Activated CD4-positive, alpha-beta memory T cell treated with anti-CD3 and anti-CD28 coated beads, Interleukin-2, amount 10 ng/mL, durations not matched to agents 7 days and 5 days (primary cell): ENCODE data around the gene RTRAF. TPM values are rescaled to one million over a fixed set of nuclear protein-coding genes. Genes with fewer than 3 reads are reported as not detected.

ENCODE experiments used
- CTCF ChIA-PET: fragments of 350-600 bp; sonication (Branson Sonifier 250); formaldehyde crosslinking; loops from one replicate; lab custom pipeline; 2021; ENCODE audit warnings: antibody characterized with exemption, inconsistent platforms; lab: Charles Lee
- POLR2A ChIA-PET: fragments of 350-600 bp; sonication (Branson Sonifier 250); formaldehyde crosslinking; loops from one replicate; lab custom pipeline; 2021; ENCODE audit warnings: antibody characterized with exemption; lab: Charles Lee
- DNase-seq: peaks from one replicate; pipeline ENCODE4 v3.0.0-alpha.2; 2020
- H3K27ac Mint-ChIP-seq: one replicate; pipeline ENCODE4 v1.8.0; 2021; ENCODE audit warnings: mild to moderate bottlenecking, mixed read lengths
- H3K27me3 Mint-ChIP-seq: one replicate; pipeline ENCODE4 v1.8.0; 2021; ENCODE audit warnings: mixed read lengths
- H3K36me3 Mint-ChIP-seq: one replicate; pipeline ENCODE4 v1.8.0; 2021; ENCODE audit warnings: low read depth, mixed read lengths
- H3K4me1 Mint-ChIP-seq: one replicate; pipeline ENCODE4 v1.8.0; 2021; ENCODE audit warnings: mixed read lengths
- H3K4me3 Mint-ChIP-seq: one replicate; pipeline ENCODE4 v1.8.0; 2021; ENCODE audit warnings: mild to moderate bottlenecking, mixed read lengths
- H3K9me3 Mint-ChIP-seq: one replicate; pipeline ENCODE4 v1.8.0; 2021; ENCODE audit warnings: mixed read lengths
- total RNA-seq, 2 experiments: library from RNA; stranded (reverse); gene quantifications; one replicate each; pipeline ENCODE4 v1.2.3, GENCODE V29; 2021

The RTRAF gene
- total RNA-seq, 2 experiments from 2014 or later = 175 to 188 TPM

DNA sequence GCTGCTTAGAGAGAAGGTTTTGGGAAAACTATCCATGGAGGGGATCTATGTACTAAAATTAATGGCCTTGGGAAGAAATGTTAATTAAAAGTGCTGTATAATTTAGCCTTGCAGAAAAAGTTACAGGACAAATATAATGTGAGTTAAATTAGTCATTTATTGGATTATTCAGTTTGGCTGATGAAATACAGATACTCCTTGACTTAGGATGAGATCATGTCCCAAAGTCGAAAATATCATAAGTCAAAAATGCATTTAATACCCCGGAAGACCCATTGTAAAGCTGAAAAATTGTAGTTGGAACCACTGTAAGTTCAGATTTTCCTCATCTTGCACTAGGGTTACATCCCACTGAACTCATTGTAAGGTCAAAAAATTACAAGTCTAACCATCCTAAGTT lies 9.7 kb downstream of the RTRAF start:
- peaks cover 9% of the 10 kb centered on the region for H3K4me1 Mint-ChIP-seq
- POLR2A ChIA-PET = no interaction called here
- CTCF ChIA-PET = no interaction called here
- H3K36me3 Mint-ChIP-seq = peaks cover 69% of the 10 kb centered on the region
- no peak overlapping the region for H3K27ac Mint-ChIP-seq
- no peak overlapping the region for H3K4me3 Mint-ChIP-seq
- DNase-seq = no peak
- no peaks in the 10 kb centered on the region for H3K27me3 Mint-ChIP-seq
- H3K9me3 Mint-ChIP-seq = no peaks in the 10 kb centered on the region

DNA sequence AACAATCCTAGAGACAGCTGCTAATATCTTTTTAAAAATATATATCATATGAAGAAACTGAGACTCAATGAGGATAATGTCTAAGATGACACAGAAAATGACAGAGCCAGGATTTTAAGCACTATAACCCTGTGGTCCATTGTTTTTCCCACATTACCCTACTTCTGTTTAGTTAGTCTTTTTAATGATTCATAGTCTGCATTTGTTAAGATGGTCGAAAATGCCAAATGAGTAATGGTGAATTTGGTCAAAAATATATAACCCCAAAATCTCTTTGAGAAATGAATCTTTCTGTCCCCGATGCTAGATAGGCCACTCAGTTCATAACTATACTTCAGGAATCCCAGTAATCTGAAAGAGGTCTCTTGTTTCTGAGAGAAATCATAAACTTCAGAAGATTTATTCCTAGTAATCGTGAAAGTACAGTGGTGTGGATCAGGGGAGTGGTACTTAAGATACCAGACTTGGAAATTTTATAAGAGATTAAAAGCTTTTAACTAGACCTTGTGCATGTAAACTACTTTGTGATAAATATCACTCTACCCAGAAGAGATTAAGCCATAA lies 10.8 kb downstream of the RTRAF start:
- peaks cover 4% of the 10 kb centered on the region for H3K4me1 Mint-ChIP-seq
- H3K36me3 Mint-ChIP-seq = peaks cover 66% of the 10 kb centered on the region
- no peak for DNase-seq
- no peaks in the 10 kb centered on the region for H3K27me3 Mint-ChIP-seq
- CTCF ChIA-PET = no interaction called here
- POLR2A ChIA-PET = no interaction called here
- H3K4me3 Mint-ChIP-seq = no peak overlapping the region
- no peaks in the 10 kb centered on the region for H3K9me3 Mint-ChIP-seq
- no peak overlapping the region for H3K27ac Mint-ChIP-seq

DNA sequence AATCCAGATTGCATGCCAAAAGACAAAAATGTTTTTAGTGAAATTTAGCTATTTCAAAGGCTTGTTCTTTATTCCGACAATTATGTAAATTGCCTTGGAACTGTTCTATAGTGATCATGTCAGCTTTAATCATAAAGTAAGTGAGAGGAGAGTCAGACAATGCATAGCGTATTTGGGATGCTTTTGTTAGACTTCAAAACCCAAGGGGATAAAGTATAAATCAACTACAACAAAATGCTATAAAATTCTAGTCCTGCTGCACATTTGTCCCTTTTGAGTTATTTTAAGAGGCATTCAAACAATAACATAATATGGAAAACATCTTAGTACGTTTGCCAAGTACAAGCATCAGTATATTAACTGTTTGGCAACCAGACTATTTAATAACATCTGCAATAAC lies 11.3 kb downstream of the RTRAF start:
- CTCF ChIA-PET = no interaction called here
- H3K9me3 Mint-ChIP-seq = no peaks in the 10 kb centered on the region
- peaks cover 68% of the 10 kb centered on the region for H3K36me3 Mint-ChIP-seq
- H3K27me3 Mint-ChIP-seq = no peaks in the 10 kb centered on the region
- H3K27ac Mint-ChIP-seq = no peak overlapping the region
- DNase-seq = no peak
- H3K4me1 Mint-ChIP-seq = peaks cover 4% of the 10 kb centered on the region
- POLR2A ChIA-PET = no interaction called here
- H3K4me3 Mint-ChIP-seq = no peak overlapping the region

DNA sequence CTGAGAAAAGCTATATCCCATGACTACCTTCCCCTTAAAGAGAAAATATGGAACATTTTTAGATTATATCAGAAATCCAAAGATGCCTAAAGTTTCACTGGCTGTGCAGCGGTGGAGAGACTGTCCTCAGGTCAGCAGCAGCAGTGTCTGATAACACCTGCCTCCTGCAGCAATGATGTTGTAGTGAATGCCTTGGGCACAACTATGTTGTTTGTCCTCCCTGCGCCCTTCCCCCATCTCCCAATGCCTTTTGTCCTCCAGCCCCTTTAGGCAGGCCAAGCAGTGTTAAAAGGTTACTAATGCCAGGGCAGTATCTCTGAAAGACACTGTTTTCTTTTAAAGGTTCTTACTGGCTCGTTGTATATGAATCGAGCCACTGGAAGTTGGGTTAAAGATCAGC lies 13.2 kb downstream of the RTRAF start:
- ChIA-PET POLR2A (interaction anchor here (0.6 to 1.2 kb wide), 2 partner anchors 12 to 128 kb away, joined by 3 to 4 read pairs; no protein-coding TSS in a partner anchor), CTCF (no interaction called here)
- no peak for DNase-seq
- Mint-ChIP-seq H3K27ac (no peak overlapping the region), H3K4me3 (no peak overlapping the region), H3K9me3 (no peaks in the 10 kb centered on the region), H3K36me3 (peaks cover 67% of the 10 kb centered on the region), H3K27me3 (no peaks in the 10 kb centered on the region), H3K4me1 (no peaks in the 10 kb centered on the region)

DNA sequence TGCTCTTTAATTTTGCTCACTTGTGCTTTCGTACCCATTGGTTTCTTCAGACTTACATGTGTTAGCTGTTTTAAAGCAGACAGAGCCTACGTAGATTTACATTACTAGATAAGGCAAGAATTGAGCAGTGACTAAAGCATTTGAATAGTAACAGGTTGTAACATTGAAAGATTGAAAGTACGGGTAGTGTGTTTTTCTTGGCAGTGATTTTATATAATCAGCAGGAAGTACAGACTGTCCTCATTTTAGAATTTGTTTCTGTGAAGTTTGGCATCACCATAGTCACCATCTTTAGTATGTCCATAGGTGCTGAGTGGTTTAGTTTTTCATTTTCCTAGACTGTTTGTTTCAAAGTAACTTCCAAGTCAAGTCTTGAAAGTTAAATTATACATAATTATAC lies 14.0 kb downstream of the RTRAF start:
- H3K36me3 Mint-ChIP-seq = peaks cover 74% of the 10 kb centered on the region
- H3K4me3 Mint-ChIP-seq = no peak overlapping the region
- H3K9me3 Mint-ChIP-seq = no peaks in the 10 kb centered on the region
- no peak for DNase-seq
- ChIA-PET POLR2A (interaction anchor here (1.2 kb wide), 1 partner anchor 13 kb away, joined by 3 read pairs; no protein-coding TSS in a partner anchor), CTCF (no interaction called here)
- H3K4me1 Mint-ChIP-seq = no peaks in the 10 kb centered on the region
- H3K27ac Mint-ChIP-seq = no peak overlapping the region
- H3K27me3 Mint-ChIP-seq = no peaks in the 10 kb centered on the region

DNA sequence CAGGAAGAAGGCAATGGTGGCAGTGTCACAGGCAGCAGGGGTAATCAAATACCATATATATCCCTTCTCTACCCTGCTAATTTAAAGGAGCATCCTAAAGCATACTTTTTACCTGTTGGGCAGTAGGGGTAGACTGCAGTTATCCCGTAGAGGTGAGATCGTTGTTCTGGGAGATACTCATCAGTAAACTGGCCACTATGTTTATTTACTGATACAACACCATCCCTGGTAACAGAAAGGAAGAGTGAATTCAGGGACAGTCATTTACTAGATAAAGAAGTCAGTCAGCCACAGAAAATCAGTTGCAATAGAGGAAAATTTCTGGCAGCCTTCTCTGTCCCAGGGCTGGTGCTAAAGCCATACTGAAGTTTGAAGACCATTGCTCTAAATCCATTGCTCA lies 16.3 kb downstream of the RTRAF start:
- H3K9me3 Mint-ChIP-seq = no peaks in the 10 kb centered on the region
- ChIA-PET CTCF (interaction anchor here (0.5 to 1.7 kb wide), 2 partner anchors 10 to 294 kb away, joined by 3 to 9 read pairs; no protein-coding TSS in a partner anchor), POLR2A (interaction anchor here (1.1 kb wide), 1 partner anchor 10 kb away, joined by 3 read pairs; no protein-coding TSS in a partner anchor)
- H3K4me3 Mint-ChIP-seq = no peak overlapping the region
- H3K27ac Mint-ChIP-seq = no peak overlapping the region
- no peaks in the 10 kb centered on the region for H3K4me1 Mint-ChIP-seq
- DNase-seq = no peak
- peaks cover 71% of the 10 kb centered on the region for H3K36me3 Mint-ChIP-seq
- no peaks in the 10 kb centered on the region for H3K27me3 Mint-ChIP-seq

DNA sequence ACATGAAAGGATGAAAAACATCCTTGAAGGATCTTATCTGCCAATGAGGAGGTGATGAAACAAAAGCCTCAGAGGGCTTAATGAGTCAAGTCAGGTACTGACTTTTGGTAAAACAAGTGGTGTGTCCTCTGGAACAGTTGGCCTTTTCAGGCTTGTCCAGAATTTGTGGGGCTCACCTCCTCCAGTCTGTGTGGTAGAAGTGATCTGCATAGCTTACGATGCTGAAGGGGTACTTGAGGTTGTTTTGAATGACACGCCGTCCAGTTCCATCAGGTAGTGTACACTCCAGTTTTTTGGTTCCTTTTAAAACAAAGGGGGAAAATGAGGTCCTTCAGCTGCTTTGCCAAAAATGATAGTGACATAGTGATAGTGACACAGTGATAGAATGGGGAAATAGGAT lies 17.0 kb downstream of the RTRAF start:
- H3K4me1 Mint-ChIP-seq = no peaks in the 10 kb centered on the region
- CTCF ChIA-PET = interaction anchor here (0.9 to 1.7 kb wide), 2 partner anchors 11 to 15 kb away, joined by 3 to 9 read pairs; no protein-coding TSS in a partner anchor
- H3K9me3 Mint-ChIP-seq = no peaks in the 10 kb centered on the region
- H3K36me3 Mint-ChIP-seq = peaks cover 74% of the 10 kb centered on the region
- no peaks in the 10 kb centered on the region for H3K27me3 Mint-ChIP-seq
- DNase-seq = no peak
- H3K4me3 Mint-ChIP-seq = no peak overlapping the region
- no peak overlapping the region for H3K27ac Mint-ChIP-seq
- POLR2A ChIA-PET = interaction anchor here (1.1 to 1.3 kb wide), 2 partner anchors 11 to 124 kb away, joined by 3 read pairs; no protein-coding TSS in a partner anchor

DNA sequence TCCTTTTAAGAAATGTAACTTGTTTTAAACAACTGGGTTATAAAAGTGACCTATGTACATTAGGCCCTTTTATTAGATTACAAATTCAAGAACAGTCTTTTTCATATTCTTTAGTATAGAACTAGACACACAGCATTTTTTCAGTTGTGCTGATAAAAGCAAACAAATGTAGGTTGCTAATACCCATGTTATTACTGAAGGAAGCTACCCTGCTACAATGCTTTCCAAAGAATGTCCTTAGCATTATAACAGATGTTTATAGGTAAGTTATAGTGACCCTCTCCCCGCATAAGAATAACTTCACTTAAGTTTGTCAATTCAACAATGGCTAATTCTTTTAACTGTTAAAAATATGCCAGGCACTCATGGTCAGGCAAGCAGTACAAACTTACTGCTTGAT lies 17.9 kb downstream of the RTRAF start:
- no peak for DNase-seq
- H3K27ac Mint-ChIP-seq = no peak overlapping the region
- no peaks in the 10 kb centered on the region for H3K27me3 Mint-ChIP-seq
- H3K9me3 Mint-ChIP-seq = no peaks in the 10 kb centered on the region
- no peaks in the 10 kb centered on the region for H3K4me1 Mint-ChIP-seq
- CTCF ChIA-PET = interaction anchor here (1.7 kb wide), 1 partner anchor 12 kb away, joined by 9 read pairs; no protein-coding TSS in a partner anchor
- H3K36me3 Mint-ChIP-seq = peaks cover 71% of the 10 kb centered on the region
- no peak overlapping the region for H3K4me3 Mint-ChIP-seq
- POLR2A ChIA-PET = interaction anchor here (1.3 kb wide), 1 partner anchor 124 kb away, joined by 3 read pairs; no protein-coding TSS in a partner anchor

DNA sequence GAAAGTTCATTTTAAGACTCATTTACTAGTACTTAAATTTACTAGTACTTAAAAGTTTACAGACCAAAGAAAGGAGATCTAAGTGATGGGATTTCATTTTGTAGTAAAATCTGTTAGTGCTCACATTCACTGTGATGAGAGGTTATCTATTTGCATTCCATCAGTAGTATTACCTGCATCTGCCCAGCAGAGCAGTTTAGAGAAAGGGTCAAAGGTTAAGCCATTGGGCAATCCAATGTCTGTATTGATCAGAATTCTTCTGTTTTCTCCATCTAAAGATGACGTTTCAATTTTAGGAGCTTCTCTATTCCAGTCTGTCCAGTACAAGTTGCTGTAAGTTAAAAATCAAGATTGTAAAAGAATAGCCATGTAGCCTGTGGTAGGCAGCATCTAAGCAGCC lies 18.3 kb downstream of the RTRAF start:
- no peak overlapping the region for H3K4me3 Mint-ChIP-seq
- no peaks in the 10 kb centered on the region for H3K9me3 Mint-ChIP-seq
- DNase-seq = no peak
- H3K27ac Mint-ChIP-seq = no peak overlapping the region
- POLR2A ChIA-PET = no interaction called here
- no peaks in the 10 kb centered on the region for H3K4me1 Mint-ChIP-seq
- no peaks in the 10 kb centered on the region for H3K27me3 Mint-ChIP-seq
- peaks cover 66% of the 10 kb centered on the region for H3K36me3 Mint-ChIP-seq
- CTCF ChIA-PET = no interaction called here

DNA sequence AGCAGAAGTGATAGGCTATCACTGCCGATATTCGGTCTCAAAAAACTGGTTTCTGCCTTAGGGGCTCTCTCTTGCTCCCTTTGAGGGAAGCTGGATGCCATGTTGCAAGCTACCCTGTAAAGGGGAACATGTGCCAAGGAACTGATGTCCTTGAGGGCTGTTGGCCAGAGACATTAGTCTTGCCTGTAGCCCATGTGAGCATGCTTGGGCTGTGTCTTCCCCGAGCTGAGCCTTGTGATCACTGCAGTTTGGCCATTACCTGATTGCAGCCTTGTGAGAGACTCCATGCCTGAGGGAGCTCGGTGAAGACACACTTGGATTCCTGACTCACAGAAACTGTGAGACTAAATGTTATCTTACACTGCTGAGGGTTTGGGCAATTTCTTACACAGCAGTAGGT lies 18.8 kb downstream of the RTRAF start:
- CTCF ChIA-PET = no interaction called here
- POLR2A ChIA-PET = no interaction called here
- Mint-ChIP-seq H3K9me3 (no peaks in the 10 kb centered on the region), H3K27me3 (no peaks in the 10 kb centered on the region), H3K4me1 (no peaks in the 10 kb centered on the region), H3K27ac (no peak overlapping the region), H3K4me3 (no peak overlapping the region), H3K36me3 (peaks cover 64% of the 10 kb centered on the region)
- DNase-seq = no peak

DNA sequence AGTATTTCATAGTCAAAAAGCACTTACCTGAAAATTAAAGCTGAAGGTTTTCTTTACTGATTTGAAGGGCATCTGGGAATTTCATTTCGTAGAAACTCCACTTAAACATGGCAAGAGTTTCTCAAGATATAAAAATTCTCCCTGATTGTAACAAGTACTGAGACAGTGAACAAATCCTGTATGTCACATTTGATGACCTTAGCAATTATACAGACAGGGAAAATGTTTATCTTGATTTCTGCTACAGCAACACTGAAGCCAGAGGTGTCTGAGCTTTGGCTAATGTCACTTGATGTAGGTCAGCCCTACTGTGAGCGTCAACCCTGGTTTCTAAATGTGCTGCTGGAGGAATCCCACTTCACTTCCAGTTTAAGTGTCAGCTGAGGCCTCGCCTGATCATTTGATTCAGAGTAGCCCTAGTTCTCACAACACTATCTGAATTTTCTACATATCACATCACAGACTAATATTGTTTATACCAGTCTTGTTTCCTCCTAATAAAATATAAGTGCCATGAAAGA lies 20.9 kb downstream of the RTRAF start:
- H3K27me3 Mint-ChIP-seq = no peaks in the 10 kb centered on the region
- H3K36me3 Mint-ChIP-seq = peaks cover 52% of the 10 kb centered on the region
- no peak for DNase-seq
- H3K9me3 Mint-ChIP-seq = no peaks in the 10 kb centered on the region
- POLR2A ChIA-PET = no interaction called here
- H3K4me1 Mint-ChIP-seq = no peaks in the 10 kb centered on the region
- no peak overlapping the region for H3K4me3 Mint-ChIP-seq
- CTCF ChIA-PET = no interaction called here
- no peak overlapping the region for H3K27ac Mint-ChIP-seq

DNA sequence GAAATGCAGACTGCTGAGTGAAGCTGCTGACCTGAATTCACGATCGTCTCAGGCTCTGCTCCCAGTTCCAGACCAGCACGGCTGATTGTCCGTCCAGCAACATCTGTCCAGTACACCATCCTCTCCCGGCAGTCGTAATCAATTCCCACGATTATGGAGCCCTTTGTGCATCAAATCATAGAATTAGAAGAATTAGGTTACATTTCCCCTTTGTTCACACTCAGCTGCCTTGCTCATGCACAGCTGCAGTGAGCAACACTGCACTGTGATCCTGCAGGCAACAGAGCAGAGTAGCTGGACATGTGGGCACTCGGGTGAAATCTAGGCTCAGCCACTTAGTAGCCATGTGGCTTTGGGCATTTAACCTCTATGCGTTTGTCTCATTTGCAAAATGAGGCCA lies 22.2 kb downstream of the RTRAF start:
- no peaks in the 10 kb centered on the region for H3K4me1 Mint-ChIP-seq
- H3K27me3 Mint-ChIP-seq = peaks cover 3% of the 10 kb centered on the region
- DNase-seq = no peak
- H3K9me3 Mint-ChIP-seq = no peaks in the 10 kb centered on the region
- POLR2A ChIA-PET = no interaction called here
- CTCF ChIA-PET = interaction anchor here (0.6 kb wide), 1 partner anchor 32 kb away, joined by 3 read pairs; no protein-coding TSS in a partner anchor
- H3K36me3 Mint-ChIP-seq = peaks cover 39% of the 10 kb centered on the region
- H3K27ac Mint-ChIP-seq = no peak overlapping the region
- no peak overlapping the region for H3K4me3 Mint-ChIP-seq

DNA sequence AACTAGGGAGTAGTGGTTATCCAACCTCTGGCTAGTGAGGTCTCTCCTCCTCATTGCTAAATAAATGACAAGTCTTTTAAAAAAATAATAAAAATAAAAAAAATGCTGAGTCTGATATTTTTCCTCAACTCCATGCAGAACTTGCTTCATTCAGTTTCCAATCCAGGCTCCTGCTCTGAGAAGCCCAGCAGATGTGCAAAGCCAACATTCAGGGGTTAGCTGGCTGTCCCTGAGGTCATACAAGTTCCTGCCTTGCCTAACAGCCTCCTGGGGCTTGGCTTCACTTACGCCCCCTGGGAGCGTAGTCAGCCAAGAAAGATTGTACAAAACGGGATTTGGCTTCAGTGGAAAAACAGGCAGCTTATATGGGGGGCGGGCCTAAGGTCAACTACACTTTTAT lies 23.3 kb downstream of the RTRAF start:
- no peaks in the 10 kb centered on the region for H3K9me3 Mint-ChIP-seq
- CTCF ChIA-PET = interaction anchor here (0.9 kb wide), 1 partner anchor 9 kb away, joined by 3 read pairs; no protein-coding TSS in a partner anchor
- no peak for DNase-seq
- peaks cover 4% of the 10 kb centered on the region for H3K27me3 Mint-ChIP-seq
- no peak overlapping the region for H3K27ac Mint-ChIP-seq
- POLR2A ChIA-PET = no interaction called here
- no peaks in the 10 kb centered on the region for H3K4me1 Mint-ChIP-seq
- H3K4me3 Mint-ChIP-seq = no peak overlapping the region
- peaks cover 34% of the 10 kb centered on the region for H3K36me3 Mint-ChIP-seq
